RWPE2 (cell line): Measurements from ENCODE around the gene GSPT1.

Source experiments
- ATAC-seq: fragments of 200-7000 bp; cut with Tn5 transposase; 3 replicates; pipeline ENCODE4 v1.9.1; 2021; ENCODE audit warnings: low read depth
- DNase-seq: peaks from one replicate; pipeline ENCODE4 v3.0.0-alpha.2; 2020; ENCODE audit warnings: low spot score
- H3K27ac ChIP-seq: fragments of 450-650 bp; 2 replicates; pipeline ENCODE4 v1.5.1; 2017; ENCODE audit warnings: mild to moderate bottlenecking; ENCODE audit not compliant: poor library complexity, severe bottlenecking
- H3K27me3 ChIP-seq: fragments of 250-450 bp; sonication (Bioruptor Pico); 2 replicates; pipeline ENCODE4 v1.5.1; 2021; ENCODE audit warnings: mild to moderate bottlenecking, moderate library complexity; ENCODE audit not compliant: insufficient read depth, poor library complexity, severe bottlenecking
- H3K36me3 ChIP-seq: fragments of 250-450 bp; sonication (Bioruptor Pico); 2 replicates; pipeline ENCODE4 v1.5.1; 2020; ENCODE audit warnings: low read depth, mild to moderate bottlenecking, moderate library complexity
- H3K4me1 ChIP-seq: fragments of 250-450 bp; sonication (Bioruptor Pico); 2 replicates; pipeline ENCODE4 v1.5.1; 2021; ENCODE audit warnings: mild to moderate bottlenecking, moderate library complexity; ENCODE audit not compliant: insufficient read depth, poor library complexity, severe bottlenecking
- H3K4me3 ChIP-seq: fragments of 250-450 bp; sonication (Bioruptor Pico); 2 replicates; pipeline ENCODE4 v1.5.1; 2021; ENCODE audit warnings: mild to moderate bottlenecking, moderate library complexity; ENCODE audit not compliant: severe bottlenecking
- H3K9me3 ChIP-seq: fragments of 250-450 bp; sonication (Bioruptor Pico); 2 replicates; pipeline ENCODE4 v1.5.1; 2021; ENCODE audit warnings: mild to moderate bottlenecking, moderate library complexity; ENCODE audit not compliant: severe bottlenecking
- TF ChIP-seq, protein P1 (sequence below): fragments of 450-650 bp; IDR thresholded peaks from one replicate; pipeline ENCODE4 v1.5.1; 2017; ENCODE audit warnings: mild to moderate bottlenecking, moderate library complexity; ENCODE audit not compliant: poor library complexity, severe bottlenecking

Gene GSPT1

GRCh38 chr16:11844499-11844898 lies 71.3 kb downstream of the GSPT1 start:
- H3K36me3 ChIP-seq, result peaks cover 97% of the 10 kb centered on the region
- no peak overlapping the region for H3K27ac ChIP-seq
- DNase-seq (no peak), ATAC-seq (no peak)
- TF ChIP-seq, protein P1, sequence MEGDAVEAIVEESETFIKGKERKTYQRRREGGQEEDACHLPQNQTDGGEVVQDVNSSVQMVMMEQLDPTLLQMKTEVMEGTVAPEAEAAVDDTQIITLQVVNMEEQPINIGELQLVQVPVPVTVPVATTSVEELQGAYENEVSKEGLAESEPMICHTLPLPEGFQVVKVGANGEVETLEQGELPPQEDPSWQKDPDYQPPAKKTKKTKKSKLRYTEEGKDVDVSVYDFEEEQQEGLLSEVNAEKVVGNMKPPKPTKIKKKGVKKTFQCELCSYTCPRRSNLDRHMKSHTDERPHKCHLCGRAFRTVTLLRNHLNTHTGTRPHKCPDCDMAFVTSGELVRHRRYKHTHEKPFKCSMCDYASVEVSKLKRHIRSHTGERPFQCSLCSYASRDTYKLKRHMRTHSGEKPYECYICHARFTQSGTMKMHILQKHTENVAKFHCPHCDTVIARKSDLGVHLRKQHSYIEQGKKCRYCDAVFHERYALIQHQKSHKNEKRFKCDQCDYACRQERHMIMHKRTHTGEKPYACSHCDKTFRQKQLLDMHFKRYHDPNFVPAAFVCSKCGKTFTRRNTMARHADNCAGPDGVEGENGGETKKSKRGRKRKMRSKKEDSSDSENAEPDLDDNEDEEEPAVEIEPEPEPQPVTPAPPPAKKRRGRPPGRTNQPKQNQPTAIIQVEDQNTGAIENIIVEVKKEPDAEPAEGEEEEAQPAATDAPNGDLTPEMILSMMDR, result no peak
- H3K4me1 ChIP-seq, result peaks cover 2% of the 10 kb centered on the region
- H3K27me3 ChIP-seq, result no peaks in the 10 kb centered on the region
- no peak overlapping the region for H3K4me3 ChIP-seq
- H3K9me3 ChIP-seq, result no peaks in the 10 kb centered on the region

GRCh38 chr16:11843861-11844260 lies 71.9 kb downstream of the GSPT1 start:
- TF ChIP-seq, protein P1, result no peak
- no peak for DNase-seq
- Histone ChIP-seq H3K36me3 (peaks cover 95% of the 10 kb centered on the region), H3K27me3 (no peaks in the 10 kb centered on the region), H3K27ac (no peak overlapping the region), H3K4me3 (no peak overlapping the region), H3K4me1 (no peaks in the 10 kb centered on the region), H3K9me3 (no peaks in the 10 kb centered on the region)
- no peak for ATAC-seq

DNA sequence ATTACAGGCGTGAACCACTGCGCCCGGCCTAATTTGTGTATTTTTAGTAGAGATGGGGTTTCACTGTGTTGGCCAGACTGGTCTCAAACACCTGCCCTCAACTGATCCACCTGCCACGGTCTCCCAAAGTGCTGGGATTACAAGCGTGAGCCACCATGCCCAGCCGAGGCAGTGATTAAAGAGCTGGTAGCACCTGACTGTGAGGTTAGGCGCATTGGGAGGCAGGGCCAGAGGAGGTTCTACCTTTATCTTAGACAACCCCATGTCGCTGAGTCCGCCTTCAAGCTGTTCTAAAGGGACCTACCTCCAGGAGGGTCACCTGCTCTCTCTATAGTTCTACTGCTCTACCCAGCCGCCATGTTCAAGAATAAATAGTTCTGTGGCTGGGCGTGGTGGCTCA lies 72.5 kb downstream of the GSPT1 start:
- no peak for DNase-seq
- H3K27ac ChIP-seq, result no peak overlapping the region
- TF ChIP-seq, protein P1, result no peak
- H3K4me1 ChIP-seq, result no peaks in the 10 kb centered on the region
- H3K4me3 ChIP-seq, result no peak overlapping the region
- peaks cover 93% of the 10 kb centered on the region for H3K36me3 ChIP-seq
- no peaks in the 10 kb centered on the region for H3K27me3 ChIP-seq
- no peaks in the 10 kb centered on the region for H3K9me3 ChIP-seq
- no peak for ATAC-seq

DNA sequence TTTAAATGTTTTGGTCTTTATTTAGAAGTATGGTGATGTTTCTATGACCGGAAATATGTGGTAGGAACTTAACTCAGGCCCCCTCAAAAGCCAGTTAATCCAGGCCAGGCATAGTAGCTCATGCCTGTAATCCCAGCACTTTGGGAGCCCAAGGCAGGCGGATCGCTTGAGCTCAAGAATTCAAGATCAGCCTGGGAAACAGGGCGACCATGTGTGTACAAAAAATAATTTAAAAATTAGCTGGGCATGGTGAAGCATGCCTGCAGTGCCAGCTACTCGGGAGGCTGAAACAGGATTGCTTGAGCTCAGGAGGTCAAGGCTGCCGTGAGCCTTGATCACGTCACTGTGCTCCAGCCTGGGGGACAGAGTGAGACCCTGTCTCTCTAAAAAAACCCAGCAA lies 74.7 kb downstream of the GSPT1 start:
- no peak for ATAC-seq
- Histone ChIP-seq H3K4me3 (no peak overlapping the region), H3K27ac (no peak overlapping the region), H3K27me3 (no peaks in the 10 kb centered on the region), H3K4me1 (peaks cover 8% of the 10 kb centered on the region), H3K9me3 (no peaks in the 10 kb centered on the region), H3K36me3 (peaks cover 93% of the 10 kb centered on the region)
- TF ChIP-seq, protein P1, result no peak
- DNase-seq, result no peak

GRCh38 chr16:11836650-11837244 lies 79.0 kb downstream of the GSPT1 start:
- H3K36me3 ChIP-seq, result peaks cover 54% of the 10 kb centered on the region
- TF ChIP-seq, protein P1, result no peak
- no peaks in the 10 kb centered on the region for H3K27me3 ChIP-seq
- peak; percentile 59 for ATAC-seq
- DNase-seq, result no peak
- H3K9me3 ChIP-seq, result no peaks in the 10 kb centered on the region
- peaks cover 27% of the 10 kb centered on the region for H3K4me1 ChIP-seq
- peak overlapping the region; percentile 86 for H3K27ac ChIP-seq
- H3K4me3 ChIP-seq, result no peak overlapping the region
